Mesodermal cell (in vitro differentiated cells): ENCODE results near the gene TBC1D21.

Source experiments
- H3K27ac ChIP-seq: 2 replicates; pipeline ENCODE4 v1.7.0; 2013; ENCODE audit warnings: mild to moderate bottlenecking, low read depth, low read length, moderate library complexity; ENCODE audit not compliant: severe bottlenecking
- H3K36me3 ChIP-seq: 2 replicates; pipeline ENCODE4 v1.7.1; 2013; ENCODE audit warnings: mild to moderate bottlenecking, low read length, moderate library complexity; ENCODE audit not compliant: control insufficient read depth, insufficient read depth
- H3K4me1 ChIP-seq: one replicate; pipeline ENCODE4 v1.7.1; 2013; ENCODE audit warnings: mild to moderate bottlenecking, low read length; ENCODE audit not compliant: insufficient read depth, control insufficient read depth, poor library complexity, severe bottlenecking
- H3K4me3 ChIP-seq: 2 replicates; pipeline ENCODE4 v1.7.0; 2013; ENCODE audit warnings: low read length, control low read depth, mild to moderate bottlenecking; ENCODE audit not compliant: insufficient read depth, poor library complexity, severe bottlenecking; ENCODE audit errors: extremely low read depth
- H3K9me3 ChIP-seq: 2 replicates; pipeline ENCODE4 v1.7.1; 2013; ENCODE audit warnings: mild to moderate bottlenecking, low read length, moderate library complexity; ENCODE audit not compliant: control insufficient read depth
- WGBS, 2 experiments: methylation state at CpG; one replicate each; pipeline ENCODE4 v1.1.5; 2013; ENCODE audit warnings: missing lambda C conversion rate in 2 of 2; ENCODE audit not compliant: insufficient coverage in 2 of 2; 5-methylcytosine and 5-hydroxymethylcytosine counted together

Gene TBC1D21

DNA sequence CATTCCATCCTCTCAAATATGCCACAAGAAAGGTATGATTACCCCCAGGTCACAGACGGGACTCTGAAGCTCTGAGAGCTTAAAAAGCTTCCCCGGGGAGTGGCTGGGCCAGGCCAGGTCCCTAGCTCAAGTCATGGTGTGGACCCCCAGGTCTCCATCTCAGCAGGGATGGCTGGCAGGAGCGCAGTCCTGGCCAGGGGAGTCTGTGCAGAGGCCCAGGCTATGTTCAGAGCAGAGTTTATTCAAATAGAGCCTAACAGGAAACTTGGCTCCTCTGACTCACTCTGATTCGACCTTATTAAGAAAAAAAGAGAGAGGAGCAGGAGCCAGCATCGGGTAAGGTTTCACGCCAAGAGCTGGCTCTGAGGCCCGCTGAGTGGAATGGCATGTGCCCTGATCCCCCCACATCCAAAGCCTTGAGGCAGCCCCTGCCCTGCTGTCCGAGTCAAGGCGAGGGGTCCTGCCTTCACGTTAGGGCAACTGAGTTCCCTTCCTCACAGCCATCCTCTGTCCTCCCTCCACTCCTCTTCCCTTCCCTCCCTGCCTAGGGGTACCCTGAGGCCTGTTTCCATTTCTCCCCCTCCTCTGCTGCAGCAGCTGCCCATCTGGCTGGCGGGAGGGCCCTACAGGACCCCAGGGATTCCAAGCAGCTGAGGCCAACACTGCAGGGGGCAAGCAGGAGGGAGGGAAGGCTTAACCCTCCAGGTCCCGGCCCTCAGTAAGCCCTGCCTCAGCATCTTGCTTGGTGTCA, 51.0 kb downstream of the TBC1D21 start:
- Histone ChIP-seq H3K27ac (peak overlapping the region; percentile 82), H3K4me1 (peaks cover 62% of the 10 kb centered on the region), H3K4me3 (no peak overlapping the region), H3K9me3 (no peaks in the 10 kb centered on the region), H3K36me3 (peaks cover 6% of the 10 kb centered on the region)
- WGBS, 2 experiments: 25 to 42% methylated on average over 10 of the region's 12 CpGs

DNA sequence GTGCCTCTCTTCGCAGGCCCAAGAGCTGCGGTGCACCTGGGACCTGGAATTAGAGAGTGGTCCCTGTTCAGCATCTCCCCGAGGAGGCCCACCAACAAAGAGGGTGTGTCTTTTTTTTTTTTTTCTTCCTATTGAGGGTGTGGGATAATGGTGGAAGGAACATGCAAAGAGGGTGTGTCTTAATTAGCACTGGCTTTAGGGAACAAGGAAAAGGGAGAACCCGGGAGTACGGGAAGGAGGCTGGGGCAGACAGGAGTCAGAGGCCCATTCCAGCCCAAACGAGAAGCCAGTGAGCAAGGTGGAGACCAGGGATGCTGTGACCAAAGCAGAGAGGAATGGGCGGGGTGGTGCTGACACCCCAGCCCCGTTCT, 52.5 kb downstream of the TBC1D21 start:
- peaks cover 76% of the 10 kb centered on the region for H3K4me1 ChIP-seq
- peak overlapping the region; percentile 72 for H3K4me3 ChIP-seq
- 52% methylated on average over 5 to 8 of the region's 8 CpGs for WGBS, 2 experiments
- H3K27ac ChIP-seq: no peak overlapping the region
- H3K36me3 ChIP-seq: peaks cover 4% of the 10 kb centered on the region
- no peaks in the 10 kb centered on the region for H3K9me3 ChIP-seq

DNA sequence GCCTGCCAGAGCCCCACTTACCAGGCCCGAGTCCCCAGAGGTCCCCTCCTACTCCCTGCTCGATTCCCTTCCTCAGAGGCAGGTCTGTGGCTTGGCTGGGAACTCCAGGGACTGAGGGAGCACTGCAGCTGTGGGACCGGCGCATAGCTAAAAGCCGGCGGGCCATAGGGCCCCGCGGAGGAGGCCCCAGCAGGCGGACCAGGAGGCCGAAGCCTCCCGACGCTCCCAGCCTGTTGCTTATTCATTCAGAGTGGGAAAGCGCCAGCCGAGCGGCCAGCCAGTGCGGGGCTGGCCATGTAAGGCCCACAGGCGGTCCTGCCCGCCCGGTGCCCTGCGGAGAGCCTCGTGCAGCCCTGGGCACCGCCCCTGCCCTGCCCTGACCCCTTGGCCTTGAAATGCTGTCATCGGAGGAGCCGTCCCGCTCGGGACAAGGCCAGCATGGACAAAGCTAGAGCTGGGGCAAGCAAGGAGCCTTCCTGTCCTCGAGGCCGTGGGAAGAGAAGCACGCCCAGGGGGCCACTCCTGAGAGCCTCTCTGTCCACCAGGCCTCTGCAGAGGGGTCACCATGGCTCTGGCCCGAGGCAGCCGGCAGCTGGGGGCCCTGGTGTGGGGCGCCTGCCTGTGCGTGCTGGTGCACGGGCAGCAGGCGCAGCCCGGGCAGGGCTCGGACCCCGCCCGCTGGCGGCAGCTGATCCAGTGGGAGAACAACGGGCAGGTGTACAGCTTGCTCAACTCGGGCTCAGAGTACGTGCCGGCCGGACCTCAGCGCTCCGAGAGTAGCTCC, 53.0 kb downstream of the TBC1D21 start, which contains the start of gene LOXL1:
TSS of gene LOXL1 (plus strand) at position 244 of the 784 bp plus-strand sequence. CDS start at position 566, 322 bp downstream.
- peaks cover 76% of the 10 kb centered on the region for H3K4me1 ChIP-seq
- peak within 1 kb of the TSS; percentile 57 for H3K27ac ChIP-seq
- H3K4me3 ChIP-seq: peak within 1 kb of the TSS; percentile 72
- peaks cover 5% of the 10 kb centered on the region for H3K36me3 ChIP-seq
- H3K9me3 ChIP-seq: no peaks in the 10 kb centered on the region
- 0 to 2% methylated on average over 37 to 47 of the region's 47 CpGs for WGBS, 2 experiments

DNA sequence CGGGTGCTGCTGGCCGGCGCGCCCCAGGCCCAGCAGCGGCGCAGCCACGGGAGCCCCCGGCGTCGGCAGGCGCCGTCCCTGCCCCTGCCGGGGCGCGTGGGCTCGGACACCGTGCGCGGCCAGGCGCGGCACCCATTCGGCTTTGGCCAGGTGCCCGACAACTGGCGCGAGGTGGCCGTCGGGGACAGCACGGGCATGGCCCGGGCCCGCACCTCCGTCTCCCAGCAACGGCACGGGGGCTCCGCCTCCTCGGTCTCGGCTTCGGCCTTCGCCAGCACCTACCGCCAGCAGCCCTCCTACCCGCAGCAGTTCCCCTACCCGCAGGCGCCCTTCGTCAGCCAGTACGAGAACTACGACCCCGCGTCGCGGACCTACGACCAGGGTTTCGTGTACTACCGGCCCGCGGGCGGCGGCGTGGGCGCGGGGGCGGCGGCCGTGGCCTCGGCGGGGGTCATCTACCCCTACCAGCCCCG, 53.7 kb downstream of the TBC1D21 start:
- Histone ChIP-seq H3K9me3 (no peaks in the 10 kb centered on the region), H3K36me3 (peaks cover 5% of the 10 kb centered on the region), H3K4me1 (peaks cover 76% of the 10 kb centered on the region), H3K27ac (peak overlapping the region; percentile 57), H3K4me3 (peak overlapping the region; percentile 72)
- 0 to 1% methylated on average over 54 to 59 of the region's 65 CpGs for WGBS, 2 experiments

DNA sequence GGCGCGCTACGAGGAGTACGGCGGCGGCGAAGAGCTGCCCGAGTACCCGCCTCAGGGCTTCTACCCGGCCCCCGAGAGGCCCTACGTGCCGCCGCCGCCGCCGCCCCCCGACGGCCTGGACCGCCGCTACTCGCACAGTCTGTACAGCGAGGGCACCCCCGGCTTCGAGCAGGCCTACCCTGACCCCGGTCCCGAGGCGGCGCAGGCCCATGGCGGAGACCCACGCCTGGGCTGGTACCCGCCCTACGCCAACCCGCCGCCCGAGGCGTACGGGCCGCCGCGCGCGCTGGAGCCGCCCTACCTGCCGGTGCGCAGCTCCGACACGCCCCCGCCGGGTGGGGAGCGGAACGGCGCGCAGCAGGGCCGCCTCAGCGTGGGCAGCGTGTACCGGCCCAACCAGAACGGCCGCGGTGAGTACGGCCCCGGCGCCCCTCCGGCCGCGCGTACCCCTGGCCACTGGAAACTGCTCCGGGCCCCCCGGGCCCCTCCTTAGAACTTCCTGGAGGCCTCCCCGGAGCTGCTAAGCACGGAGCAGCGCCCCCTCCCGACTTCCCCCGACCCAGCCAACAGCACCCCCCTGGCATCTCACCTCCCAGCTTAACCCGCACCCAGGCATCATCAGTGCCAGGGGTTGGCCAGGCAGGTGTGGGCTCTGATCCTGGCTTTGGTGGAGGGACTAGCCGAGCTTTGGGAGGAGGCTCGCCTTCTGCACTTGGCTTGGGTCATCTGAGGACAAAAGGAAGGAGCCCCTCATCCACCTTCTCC, 54.3 kb downstream of the TBC1D21 start:
- Histone ChIP-seq H3K36me3 (peaks cover 5% of the 10 kb centered on the region), H3K4me3 (peak overlapping the region; percentile 72), H3K9me3 (no peaks in the 10 kb centered on the region), H3K27ac (no peak overlapping the region), H3K4me1 (peaks cover 76% of the 10 kb centered on the region)
- WGBS, 2 experiments: 0 to 1% methylated on average over 47 to 48 of the region's 78 CpGs

DNA sequence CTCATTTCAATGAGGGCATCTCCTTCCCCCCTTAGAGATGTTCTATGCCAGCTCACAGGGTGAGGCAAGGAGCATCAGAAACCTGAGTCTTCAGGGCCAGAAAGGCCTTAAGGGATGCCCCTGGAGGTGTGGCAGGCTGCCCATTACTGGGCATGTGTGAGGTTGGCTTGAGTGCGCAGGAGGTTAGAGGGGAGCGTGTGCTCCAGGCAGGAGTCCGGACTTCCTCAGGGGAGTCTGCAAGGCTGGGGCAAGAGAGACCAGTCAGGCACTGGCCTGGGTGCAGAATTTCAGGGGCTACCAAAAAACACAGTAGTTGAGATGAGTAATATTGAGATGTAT, 54.8 kb downstream of the TBC1D21 start:
- Histone ChIP-seq H3K4me1 (peaks cover 76% of the 10 kb centered on the region), H3K36me3 (peaks cover 5% of the 10 kb centered on the region), H3K9me3 (no peaks in the 10 kb centered on the region), H3K4me3 (peak overlapping the region; percentile 72), H3K27ac (no peak overlapping the region)
- 82 to 83% methylated on average over 3 of the region's 3 CpGs for WGBS, 2 experiments

DNA sequence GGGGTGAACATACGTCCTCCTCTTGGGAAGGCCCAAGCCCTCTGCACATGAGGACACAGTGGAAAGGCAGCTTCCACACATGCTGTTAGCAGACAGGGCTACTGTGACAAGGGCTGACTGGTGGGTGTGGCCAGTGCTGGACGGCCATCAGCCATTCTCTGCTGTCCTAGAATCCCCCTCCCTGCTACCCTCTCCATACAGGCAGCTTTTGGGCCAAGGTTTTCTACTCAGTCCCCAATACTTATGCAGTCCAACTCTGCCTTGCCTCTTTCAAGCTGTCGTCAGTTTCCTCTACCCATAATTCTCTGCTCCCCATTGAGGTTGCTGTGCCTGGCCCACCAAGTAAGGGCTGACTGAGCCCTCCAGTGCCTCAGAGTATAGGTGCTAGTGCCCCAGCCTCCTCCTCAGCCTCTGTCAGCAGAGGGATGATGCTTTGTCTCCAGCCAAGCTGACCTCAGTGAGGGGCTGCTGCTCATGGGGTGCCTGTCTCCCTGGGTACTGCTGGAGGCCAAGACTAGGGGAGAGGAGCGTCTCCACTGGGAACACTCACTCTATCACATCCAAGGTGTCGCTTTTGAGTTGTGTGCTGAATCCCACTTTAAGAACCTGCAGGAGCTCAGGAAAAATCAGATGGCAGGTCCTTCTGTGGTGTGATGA, 55.7 kb downstream of the TBC1D21 start:
- Histone ChIP-seq H3K4me3 (peak overlapping the region; percentile 17), H3K9me3 (no peaks in the 10 kb centered on the region), H3K27ac (no peak overlapping the region), H3K4me1 (peaks cover 76% of the 10 kb centered on the region), H3K36me3 (peaks cover 5% of the 10 kb centered on the region)
- WGBS, 2 experiments: 58 to 64% methylated on average over 3 to 4 of the region's 5 CpGs

DNA sequence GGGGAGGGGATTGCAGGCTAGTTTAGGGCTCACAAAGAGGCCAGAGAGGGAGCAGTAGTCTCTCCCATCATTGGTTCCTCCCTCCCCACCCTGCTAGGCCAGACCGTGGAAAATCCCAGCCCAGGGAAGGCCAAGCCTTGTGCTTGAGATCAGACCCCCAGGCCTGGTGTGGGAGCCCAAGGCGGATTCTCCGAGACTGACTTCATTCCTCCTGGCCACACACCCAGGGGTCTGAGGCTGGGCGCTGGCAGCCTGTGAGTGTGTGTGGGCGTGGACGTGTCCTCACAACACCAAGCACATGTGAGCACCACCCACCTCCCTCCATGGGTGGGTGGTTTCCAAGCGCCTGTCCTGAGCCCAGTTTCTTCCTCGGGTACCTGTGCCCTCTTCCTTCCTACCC, 57.0 kb downstream of the TBC1D21 start:
- Histone ChIP-seq H3K9me3 (no peaks in the 10 kb centered on the region), H3K36me3 (peaks cover 5% of the 10 kb centered on the region), H3K27ac (peak overlapping the region; percentile 29), H3K4me1 (peaks cover 74% of the 10 kb centered on the region), H3K4me3 (peak overlapping the region; percentile 8)
- WGBS, 2 experiments: 93 to 100% methylated on average over 2 to 6 of the region's 8 CpGs

DNA sequence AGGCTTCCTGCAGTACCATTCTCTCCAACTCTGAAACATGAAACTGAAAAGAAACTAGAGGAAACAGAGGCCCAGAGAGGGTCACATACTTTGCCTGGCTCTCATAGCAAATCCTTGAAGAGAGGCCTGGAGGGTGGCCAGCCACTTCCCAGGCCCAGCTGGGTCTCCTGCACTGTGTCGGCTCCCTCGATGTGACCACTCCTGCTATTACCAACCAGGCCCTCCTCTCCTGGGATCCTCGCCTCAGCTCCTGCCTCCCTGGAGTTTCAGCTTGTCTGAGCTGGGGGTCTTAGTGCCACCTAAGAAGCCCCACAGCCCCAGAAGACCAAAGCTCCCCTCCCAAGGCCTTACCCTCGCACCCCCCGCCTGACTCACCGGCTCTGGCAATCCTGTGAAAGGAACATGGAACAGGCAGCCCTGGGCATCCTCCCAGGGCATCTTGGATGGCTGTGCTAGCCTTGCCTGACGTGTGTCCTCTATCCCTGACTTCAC, 57.5 kb downstream of the TBC1D21 start:
- Histone ChIP-seq H3K27ac (peak overlapping the region; percentile 29), H3K4me1 (peaks cover 74% of the 10 kb centered on the region), H3K4me3 (no peak overlapping the region), H3K36me3 (peaks cover 5% of the 10 kb centered on the region), H3K9me3 (no peaks in the 10 kb centered on the region)
- 85 to 90% methylated on average over 4 to 7 of the region's 7 CpGs for WGBS, 2 experiments

DNA sequence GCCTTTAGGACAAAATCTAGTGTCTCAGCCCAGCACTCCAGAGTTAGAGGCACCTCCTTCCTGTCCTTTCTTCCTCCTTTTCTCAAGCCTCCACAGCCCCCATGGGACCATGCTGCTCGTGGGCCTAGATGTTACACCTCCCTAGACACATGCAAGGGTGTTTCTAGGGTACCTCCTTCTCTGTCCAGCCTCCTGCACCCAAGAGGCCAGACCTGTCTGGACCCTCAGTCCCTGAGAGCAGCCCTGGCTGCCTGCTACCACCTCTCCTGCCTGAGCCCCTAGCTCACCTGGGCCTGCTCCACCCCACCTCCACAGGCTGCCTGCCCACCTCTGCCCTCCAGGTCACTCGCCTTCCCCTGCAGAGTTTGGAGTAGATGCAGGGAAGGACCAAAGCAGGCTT, 58.1 kb downstream of the TBC1D21 start:
- H3K36me3 ChIP-seq: peaks cover 5% of the 10 kb centered on the region
- 70 to 100% methylated on average over 1 of the region's 2 CpGs for WGBS, 2 experiments
- H3K4me1 ChIP-seq: peaks cover 79% of the 10 kb centered on the region
- H3K4me3 ChIP-seq: no peak overlapping the region
- no peak overlapping the region for H3K27ac ChIP-seq
- no peaks in the 10 kb centered on the region for H3K9me3 ChIP-seq
